Measurements from ENCODE around the gene NR6A1.

GRCh38 chr9:124535846-124536245 is 235.3 kb downstream of the NR6A1 start:
- TF ChIP-seq, protein P1, sequence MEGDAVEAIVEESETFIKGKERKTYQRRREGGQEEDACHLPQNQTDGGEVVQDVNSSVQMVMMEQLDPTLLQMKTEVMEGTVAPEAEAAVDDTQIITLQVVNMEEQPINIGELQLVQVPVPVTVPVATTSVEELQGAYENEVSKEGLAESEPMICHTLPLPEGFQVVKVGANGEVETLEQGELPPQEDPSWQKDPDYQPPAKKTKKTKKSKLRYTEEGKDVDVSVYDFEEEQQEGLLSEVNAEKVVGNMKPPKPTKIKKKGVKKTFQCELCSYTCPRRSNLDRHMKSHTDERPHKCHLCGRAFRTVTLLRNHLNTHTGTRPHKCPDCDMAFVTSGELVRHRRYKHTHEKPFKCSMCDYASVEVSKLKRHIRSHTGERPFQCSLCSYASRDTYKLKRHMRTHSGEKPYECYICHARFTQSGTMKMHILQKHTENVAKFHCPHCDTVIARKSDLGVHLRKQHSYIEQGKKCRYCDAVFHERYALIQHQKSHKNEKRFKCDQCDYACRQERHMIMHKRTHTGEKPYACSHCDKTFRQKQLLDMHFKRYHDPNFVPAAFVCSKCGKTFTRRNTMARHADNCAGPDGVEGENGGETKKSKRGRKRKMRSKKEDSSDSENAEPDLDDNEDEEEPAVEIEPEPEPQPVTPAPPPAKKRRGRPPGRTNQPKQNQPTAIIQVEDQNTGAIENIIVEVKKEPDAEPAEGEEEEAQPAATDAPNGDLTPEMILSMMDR (IDR thresholded peaks at IDR 0.05; ENCODE audit: insufficient read depth, low read length, poor library complexity, severe bottlenecking), result no peak
- TF ChIP-seq EZH2phosphoT487 (conservative IDR thresholded peaks at IDR 0.05; ENCODE audit: low read length), result no peak
